ENCODE data around the gene PRKD2. TPM values are rescaled to one million over a fixed set of nuclear protein-coding genes. Genes with fewer than 3 reads are reported as not detected.

The PRKD2 gene
- total and polyA plus RNA-seq, 4 donors = 8.0 to 30.4 (median 24.5) TPM

GRCh38 chr19:46731584-46731983 is 14.7 kb upstream of the PRKD2 start:
- no peaks in the 10 kb centered on the region for H3K27me3 ChIP-seq (ENCODE audit: control insufficient read depth, insufficient read depth, low read length)
- H3K4me3 ChIP-seq (ENCODE audit: low read depth, low read length) = no peak overlapping the region
- WGBS (ENCODE audit: insufficient coverage) = 80% methylated on average over 14 of the region's 14 CpGs
- H3K36me3 ChIP-seq (ENCODE audit: control insufficient read depth, insufficient read depth, low read length) = peaks cover 91% of the 10 kb centered on the region
- H3K9me3 ChIP-seq (ENCODE audit: control insufficient read depth, insufficient read depth, low read length) = no peaks in the 10 kb centered on the region
- H3K4me1 ChIP-seq (ENCODE audit: control insufficient read depth, insufficient read depth, low read length) = peaks cover 36% of the 10 kb centered on the region
- no peak for DNase-seq (ENCODE audit: low read depth in 4 of 6, low spot score in 6 of 6)
- H3K27ac ChIP-seq (ENCODE audit: low read depth, low read length) = no peak overlapping the region

GRCh38 chr19:46731007-46731501 is 14.1 kb upstream of the PRKD2 start:
- DNase-seq (ENCODE audit: low read depth in 4 of 6, low spot score in 6 of 6) = no peak
- Histone ChIP-seq H3K27ac (ENCODE audit: low read depth, low read length) (no peak overlapping the region), H3K9me3 (ENCODE audit: control insufficient read depth, insufficient read depth, low read length) (no peaks in the 10 kb centered on the region), H3K4me3 (ENCODE audit: low read depth, low read length) (no peak overlapping the region), H3K36me3 (ENCODE audit: control insufficient read depth, insufficient read depth, low read length) (peaks cover 92% of the 10 kb centered on the region), H3K27me3 (ENCODE audit: control insufficient read depth, insufficient read depth, low read length) (no peaks in the 10 kb centered on the region), H3K4me1 (ENCODE audit: control insufficient read depth, insufficient read depth, low read length) (peaks cover 38% of the 10 kb centered on the region)
- 83% methylated on average over 8 of the region's 14 CpGs for WGBS (ENCODE audit: insufficient coverage)

- H3K27me3 ChIP-seq (ENCODE audit: control insufficient read depth, insufficient read depth, low read length) = no peaks in the 10 kb centered on the region
- H3K4me3 ChIP-seq (ENCODE audit: low read depth, low read length) = no peak overlapping the region
- peaks cover 38% of the 10 kb centered on the region for H3K4me1 ChIP-seq (ENCODE audit: control insufficient read depth, insufficient read depth, low read length)
- no peak overlapping the region for H3K27ac ChIP-seq (ENCODE audit: low read depth, low read length)
- H3K9me3 ChIP-seq (ENCODE audit: control insufficient read depth, insufficient read depth, low read length) = no peaks in the 10 kb centered on the region
- WGBS (ENCODE audit: insufficient coverage) = 94% methylated on average over 14 of the region's 14 CpGs
- peaks cover 93% of the 10 kb centered on the region for H3K36me3 ChIP-seq (ENCODE audit: control insufficient read depth, insufficient read depth, low read length)
- DNase-seq (ENCODE audit: low read depth in 4 of 6, low spot score in 6 of 6) = no peak
Measured at GRCh38 chr19:46730595-46730994, 13.7 kb upstream of the PRKD2 start.

GRCh38 chr19:46730187-46730586 is 13.3 kb upstream of the PRKD2 start:
- H3K4me1 ChIP-seq (ENCODE audit: control insufficient read depth, insufficient read depth, low read length) = peaks cover 38% of the 10 kb centered on the region

GRCh38 chr19:46729696-46730095 is 12.8 kb upstream of the PRKD2 start:
- no peak overlapping the region for H3K27ac ChIP-seq (ENCODE audit: low read depth, low read length)
- DNase-seq (ENCODE audit: low read depth in 4 of 6, low spot score in 6 of 6) = no peak
- no peaks in the 10 kb centered on the region for H3K9me3 ChIP-seq (ENCODE audit: control insufficient read depth, insufficient read depth, low read length)
- H3K4me1 ChIP-seq (ENCODE audit: control insufficient read depth, insufficient read depth, low read length) = peaks cover 38% of the 10 kb centered on the region
- no peak overlapping the region for H3K4me3 ChIP-seq (ENCODE audit: low read depth, low read length)
- H3K27me3 ChIP-seq (ENCODE audit: control insufficient read depth, insufficient read depth, low read length) = no peaks in the 10 kb centered on the region
- peaks cover 98% of the 10 kb centered on the region for H3K36me3 ChIP-seq (ENCODE audit: control insufficient read depth, insufficient read depth, low read length)
- 92% methylated on average over 4 of the region's 7 CpGs for WGBS (ENCODE audit: insufficient coverage)

More at GRCh38 chr19:46730187-46730586, 13.3 kb upstream of the PRKD2 start:
- Histone ChIP-seq H3K27me3 (ENCODE audit: control insufficient read depth, insufficient read depth, low read length) (no peaks in the 10 kb centered on the region), H3K9me3 (ENCODE audit: control insufficient read depth, insufficient read depth, low read length) (no peaks in the 10 kb centered on the region), H3K27ac (ENCODE audit: low read depth, low read length) (no peak overlapping the region), H3K4me3 (ENCODE audit: low read depth, low read length) (no peak overlapping the region), H3K36me3 (ENCODE audit: control insufficient read depth, insufficient read depth, low read length) (peaks cover 97% of the 10 kb centered on the region)
- DNase-seq (ENCODE audit: low read depth in 4 of 6, low spot score in 6 of 6) = no peak
- WGBS (ENCODE audit: insufficient coverage) = 98% methylated on average over 8 of the region's 9 CpGs

- Histone ChIP-seq H3K36me3 (ENCODE audit: control insufficient read depth, insufficient read depth, low read length) (peaks cover 99% of the 10 kb centered on the region), H3K27ac (ENCODE audit: low read depth, low read length) (no peak overlapping the region), H3K9me3 (ENCODE audit: control insufficient read depth, insufficient read depth, low read length) (no peaks in the 10 kb centered on the region), H3K27me3 (ENCODE audit: control insufficient read depth, insufficient read depth, low read length) (no peaks in the 10 kb centered on the region), H3K4me3 (ENCODE audit: low read depth, low read length) (no peak overlapping the region), H3K4me1 (ENCODE audit: control insufficient read depth, insufficient read depth, low read length) (peaks cover 38% of the 10 kb centered on the region)
- WGBS (ENCODE audit: insufficient coverage) = 50% methylated on average over 16 of the region's 20 CpGs
- DNase-seq (ENCODE audit: low read depth in 4 of 6, low spot score in 6 of 6) = peak in 2 of 6 donors; percentile 63 to 68
Measured at GRCh38 chr19:46728693-46729339, 11.9 kb upstream of the PRKD2 start.

- DNase-seq (ENCODE audit: low read depth in 4 of 6, low spot score in 6 of 6) = no peak
- Histone ChIP-seq H3K4me3 (ENCODE audit: low read depth, low read length) (no peak overlapping the region), H3K4me1 (ENCODE audit: control insufficient read depth, insufficient read depth, low read length) (peaks cover 38% of the 10 kb centered on the region), H3K9me3 (ENCODE audit: control insufficient read depth, insufficient read depth, low read length) (no peaks in the 10 kb centered on the region), H3K27me3 (ENCODE audit: control insufficient read depth, insufficient read depth, low read length) (no peaks in the 10 kb centered on the region), H3K36me3 (ENCODE audit: control insufficient read depth, insufficient read depth, low read length) (peaks cover 100% of the 10 kb centered on the region), H3K27ac (ENCODE audit: low read depth, low read length) (no peak overlapping the region)
- 87% methylated on average over 10 of the region's 14 CpGs for WGBS (ENCODE audit: insufficient coverage)
Measured at GRCh38 chr19:46728208-46728607, 11.3 kb upstream of the PRKD2 start.

- Histone ChIP-seq H3K27ac (ENCODE audit: low read depth, low read length) (peak overlapping the region; percentile 2), H3K36me3 (ENCODE audit: control insufficient read depth, insufficient read depth, low read length) (peaks cover 100% of the 10 kb centered on the region), H3K4me3 (ENCODE audit: low read depth, low read length) (no peak overlapping the region), H3K4me1 (ENCODE audit: control insufficient read depth, insufficient read depth, low read length) (peaks cover 40% of the 10 kb centered on the region), H3K9me3 (ENCODE audit: control insufficient read depth, insufficient read depth, low read length) (no peaks in the 10 kb centered on the region), H3K27me3 (ENCODE audit: control insufficient read depth, insufficient read depth, low read length) (no peaks in the 10 kb centered on the region)
- DNase-seq (ENCODE audit: low read depth in 4 of 6, low spot score in 6 of 6) = no peak
- WGBS (ENCODE audit: insufficient coverage) = 87% methylated on average over 10 of the region's 11 CpGs
Measured at GRCh38 chr19:46727757-46728156, 10.8 kb upstream of the PRKD2 start.

GRCh38 chr19:46726971-46727501 is 10.1 kb upstream of the PRKD2 start:
- Histone ChIP-seq H3K27ac (ENCODE audit: low read depth, low read length) (no peak overlapping the region), H3K36me3 (ENCODE audit: control insufficient read depth, insufficient read depth, low read length) (peaks cover 100% of the 10 kb centered on the region), H3K27me3 (ENCODE audit: control insufficient read depth, insufficient read depth, low read length) (no peaks in the 10 kb centered on the region), H3K4me1 (ENCODE audit: control insufficient read depth, insufficient read depth, low read length) (peaks cover 45% of the 10 kb centered on the region), H3K9me3 (ENCODE audit: control insufficient read depth, insufficient read depth, low read length) (no peaks in the 10 kb centered on the region), H3K4me3 (ENCODE audit: low read depth, low read length) (no peak overlapping the region)
- 61% methylated on average over 8 of the region's 14 CpGs for WGBS (ENCODE audit: insufficient coverage)
- DNase-seq (ENCODE audit: low read depth in 4 of 6, low spot score in 6 of 6) = peak in 1 of 6 donors; percentile 14

- WGBS (ENCODE audit: insufficient coverage) = 84% methylated on average over 10 of the region's 10 CpGs
- H3K36me3 ChIP-seq (ENCODE audit: control insufficient read depth, insufficient read depth, low read length) = peaks cover 100% of the 10 kb centered on the region
- H3K27ac ChIP-seq (ENCODE audit: low read depth, low read length) = no peak overlapping the region
Measured at GRCh38 chr19:46726551-46726950, 9.6 kb upstream of the PRKD2 start.

More at GRCh38 chr19:46726551-46726950, 9.6 kb upstream of the PRKD2 start:
- Histone ChIP-seq H3K4me3 (ENCODE audit: low read depth, low read length) (no peak overlapping the region), H3K27me3 (ENCODE audit: control insufficient read depth, insufficient read depth, low read length) (no peaks in the 10 kb centered on the region), H3K9me3 (ENCODE audit: control insufficient read depth, insufficient read depth, low read length) (no peaks in the 10 kb centered on the region), H3K4me1 (ENCODE audit: control insufficient read depth, insufficient read depth, low read length) (peaks cover 45% of the 10 kb centered on the region)
- DNase-seq (ENCODE audit: low read depth in 4 of 6, low spot score in 6 of 6) = no peak

Measured in spinal cord (tissue), 10 donors.